ENCODE measurements around the gene CSH2.
A peak's percentile ranks its signal among the peaks of the same experiment; 100 is the strongest.

DNA sequence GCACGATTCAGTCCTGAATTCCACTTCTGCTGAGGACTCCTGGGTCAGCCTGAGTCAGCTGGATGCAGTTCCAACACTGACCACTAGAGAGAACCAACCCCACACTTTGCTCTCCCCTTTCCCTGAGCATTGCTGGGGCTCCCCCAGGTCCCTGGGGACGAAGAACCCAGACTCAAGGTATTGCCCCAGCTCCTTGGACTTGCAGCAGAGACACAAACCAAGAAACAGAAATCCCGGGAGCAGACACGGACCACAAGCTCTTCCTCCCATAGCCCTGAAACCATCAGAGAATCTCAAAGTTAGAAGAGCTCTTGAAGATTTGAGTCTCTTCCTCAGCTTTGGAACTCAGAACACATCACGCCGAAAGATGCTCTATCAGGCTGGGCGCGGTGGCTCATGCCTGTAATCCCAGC is 45.8 kb upstream of the CSH2 start:
- no peak for TF ChIP-seq POLR2A (IDR thresholded peaks at IDR 0.05)
- TF ChIP-seq, protein P1, sequence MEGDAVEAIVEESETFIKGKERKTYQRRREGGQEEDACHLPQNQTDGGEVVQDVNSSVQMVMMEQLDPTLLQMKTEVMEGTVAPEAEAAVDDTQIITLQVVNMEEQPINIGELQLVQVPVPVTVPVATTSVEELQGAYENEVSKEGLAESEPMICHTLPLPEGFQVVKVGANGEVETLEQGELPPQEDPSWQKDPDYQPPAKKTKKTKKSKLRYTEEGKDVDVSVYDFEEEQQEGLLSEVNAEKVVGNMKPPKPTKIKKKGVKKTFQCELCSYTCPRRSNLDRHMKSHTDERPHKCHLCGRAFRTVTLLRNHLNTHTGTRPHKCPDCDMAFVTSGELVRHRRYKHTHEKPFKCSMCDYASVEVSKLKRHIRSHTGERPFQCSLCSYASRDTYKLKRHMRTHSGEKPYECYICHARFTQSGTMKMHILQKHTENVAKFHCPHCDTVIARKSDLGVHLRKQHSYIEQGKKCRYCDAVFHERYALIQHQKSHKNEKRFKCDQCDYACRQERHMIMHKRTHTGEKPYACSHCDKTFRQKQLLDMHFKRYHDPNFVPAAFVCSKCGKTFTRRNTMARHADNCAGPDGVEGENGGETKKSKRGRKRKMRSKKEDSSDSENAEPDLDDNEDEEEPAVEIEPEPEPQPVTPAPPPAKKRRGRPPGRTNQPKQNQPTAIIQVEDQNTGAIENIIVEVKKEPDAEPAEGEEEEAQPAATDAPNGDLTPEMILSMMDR (IDR thresholded peaks at IDR 0.05): peak; percentile 93 to 96 (median 94)
